GM12872 (cell line): ENCODE measurements around the gene LHFPL2.

ENCODE experiments used
- CTCF ChIP-seq: IDR thresholded peaks from 3 replicates; pipeline ENCODE4 v1.5.1; 2011; ENCODE audit warnings: low read depth, mild to moderate bottlenecking, low read length, moderate library complexity; ENCODE audit not compliant: insufficient read depth

The LHFPL2 gene

GRCh38 chr5:78642701-78643100 is 5.9 kb downstream of the LHFPL2 start:
- TF ChIP-seq CTCF = no peak

GRCh38 chr5:78640662-78641474 is 7.7 kb downstream of the LHFPL2 start:
- TF ChIP-seq CTCF = peak; percentile 33; the same call in 1 of the 3 replicates

GRCh38 chr5:78639791-78640190 is 8.8 kb downstream of the LHFPL2 start:
- TF ChIP-seq CTCF = no peak

- TF ChIP-seq CTCF = no peak
Observed at GRCh38 chr5:78638973-78639669, 9.5 kb downstream of the LHFPL2 start.

- no peak for TF ChIP-seq CTCF
Observed at GRCh38 chr5:78638423-78638822, 10.1 kb downstream of the LHFPL2 start.

- no peak for TF ChIP-seq CTCF
Observed at GRCh38 chr5:78637468-78637867, 11.1 kb downstream of the LHFPL2 start.

- no peak for TF ChIP-seq CTCF
Observed at GRCh38 chr5:78636682-78637081, 11.9 kb downstream of the LHFPL2 start.
